ENCODE data around the gene MCUB. TPM values are rescaled to one million over a fixed set of nuclear protein-coding genes. Genes with fewer than 3 reads are reported as not detected.

MCUB gene
- total RNA-seq (2022; extraction: Qiagen RNA extraction; ENCODE audit: low read depth): 12.0 to 18.6 TPM (median 17.5 TPM) in 5 replicates

DNA sequence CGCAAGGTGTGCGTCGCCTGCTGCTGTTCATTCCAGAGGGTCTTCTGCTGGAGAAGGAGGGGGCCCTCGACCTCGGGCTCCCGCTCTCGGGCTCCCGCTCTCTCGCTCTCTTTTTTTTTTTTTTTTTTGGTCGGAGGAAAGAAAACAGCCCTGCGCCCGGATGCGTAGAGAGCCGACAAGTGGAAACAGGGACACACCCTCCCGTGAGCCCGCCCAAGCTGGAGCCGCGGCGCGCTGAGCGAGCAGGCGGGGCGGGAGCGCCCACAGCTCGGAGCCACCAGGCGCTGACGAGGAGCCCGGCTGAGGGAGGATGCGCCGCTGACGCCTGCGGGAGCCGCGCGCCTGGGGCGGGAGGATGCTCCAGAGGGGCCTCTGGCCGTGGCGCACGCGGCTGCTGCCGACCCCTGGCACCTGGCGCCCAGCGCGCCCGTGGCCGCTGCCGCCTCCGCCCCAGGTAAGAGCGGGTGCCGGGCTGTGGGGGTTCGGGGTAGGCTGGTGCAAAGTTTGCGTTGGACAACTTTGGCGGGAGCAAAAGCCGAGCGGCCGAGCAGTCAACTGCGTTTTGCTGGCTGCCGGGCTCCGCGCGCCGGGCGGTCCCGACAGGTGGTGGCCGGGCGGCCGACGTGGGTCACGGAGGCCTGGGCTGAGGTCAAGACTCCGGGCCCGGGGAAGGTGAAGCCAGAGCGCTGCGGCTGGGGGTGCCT, at the start of gene MCUB:
Gene MCUB, plus strand, starts transcription at position 264 of the 704 bp plus-strand sequence. Its CDS starts 92 bp downstream, at position 356.

GRCh38 chr4:109702950-109703663, 143.1 kb downstream of the MCUB start, which contains the start of gene CASP6:
TSS of gene CASP6 (minus strand) at chr4:109703445. CDS start at chr4:109703395, 50 bp downstream.

GRCh38 chr4:109729718-109730618, 169.9 kb downstream of the MCUB start, which contains the start of gene PLA2G12A:
TSS of gene PLA2G12A (minus strand) at chr4:109730070. CDS start at chr4:109729809, 261 bp downstream.

Other genes starting within 250 kb of the MCUB start
- gene SEC24B, start 126.4 kb upstream of the MCUB start, total RNA-seq (2022; extraction: Qiagen RNA extraction; ENCODE audit: low read depth): 15.1 to 21.6 TPM (median 19.2 TPM) in 5 replicates
- gene CASP6, start 143.2 kb downstream of the MCUB start, total RNA-seq (2022; extraction: Qiagen RNA extraction; ENCODE audit: low read depth): 13.0 to 16.8 TPM (median 14.9 TPM) in 5 replicates
- 6.7 to 18.1 TPM (median 11.5 TPM) in 5 replicates for gene PLA2G12A, start 169.8 kb downstream of the MCUB start, total RNA-seq (2022; extraction: Qiagen RNA extraction; ENCODE audit: low read depth)
- 0.26 to 0.69 TPM (median 0.42 TPM) in 5 replicates for gene CFI, start 241.8 kb downstream of the MCUB start, total RNA-seq (2022; extraction: Qiagen RNA extraction; ENCODE audit: low read depth)

Data from A549 treated with CpdA at 1 μM for 4 hours (cell line).